ENCODE results near the gene ENO1. TPM values are rescaled to one million over a fixed set of nuclear protein-coding genes. Genes with fewer than 3 reads are reported as not detected.

ENO1 gene
- total and polyA plus RNA-seq, 10 of the 15 experiments (the other 5 are each of a cell fraction or from before 2014, with no cell fraction given): 1,850 to 4,219 (median 2,331) TPM

GRCh38 chr1:8860738-8861516 is 17.6 kb downstream of the ENO1 start:
- 81% methylated on average over 21 of the region's 21 CpGs for WGBS (ENCODE audit: insufficient coverage, insufficient replicate concordance, low lambda C conversion rate, missing lambda C conversion rate)
- Histone ChIP-seq H3K9me3 (replicated peaks; ENCODE audit: control insufficient read depth, insufficient read depth, low read length) (no peaks in the 10 kb centered on the region; the same call in 2 of the 3 replicates), H3K27ac (ENCODE audit: control insufficient read depth, insufficient read depth) (no peak overlapping the region), H3K36me3 (ENCODE audit: control insufficient read depth in 2 of 2, insufficient read depth in 2 of 2, low read length in 1 of 2) (peaks cover 50 to 64% of the 10 kb centered on the region in 2 experiments), H4K20me1 (ENCODE audit: control insufficient read depth, insufficient read depth) (peaks cover 26% of the 10 kb centered on the region), H3K4me2 (ENCODE audit: control insufficient read depth, insufficient read depth) (no peak overlapping the region), H2AFZ (ENCODE audit: control insufficient read depth, low read depth, low read length) (no peak overlapping the region), H3K4me1 (ENCODE audit: control insufficient read depth, insufficient read depth, low read length) (no peaks in the 10 kb centered on the region), H3K79me2 (ENCODE audit: control insufficient read depth, insufficient read depth, low read length) (peaks cover 7% of the 10 kb centered on the region), H3K9ac (ENCODE audit: control insufficient read depth, insufficient read depth, low read length) (no peak overlapping the region), H3K27me3 (replicated peaks in 1 of 2; ENCODE audit: control insufficient read depth in 2 of 2, insufficient read depth in 2 of 2, low read length in 1 of 2) (no peaks in the 10 kb centered on the region), H3K4me3 (no peak overlapping the region)
- DNase-seq (ENCODE audit: low read depth, low spot score) (no peak), FAIRE-seq (no peak), ATAC-seq (no peak)
- SMC1A ChIA-PET (ENCODE audit: uncharacterized antibody, unreplicated experiment): interaction anchor here (0.8 to 6.8 kb wide), 4 partner anchors 11 to 17 kb away, joined by 3 to 31 read pairs (median 4); partner anchors contain the start of gene ENO1
- BruUV-seq (replicated peaks): TSS peak; percentile 49
- in situ Hi-C loops (cut with MboI): no loop called here
- POLR2A ChIA-PET: interaction anchor here (0.5 to 1.6 kb wide), 4 partner anchors 13 to 50 kb away, joined by 3 to 5 read pairs (median 4); partner anchors contain the start of gene RERE
- RAD21 ChIA-PET (ENCODE audit: unreplicated experiment): interaction anchor here (0.9 to 1.0 kb wide), 2 partner anchors 26 to 144 kb away, joined by 3 read pairs; no protein-coding TSS in a partner anchor
- CTCF ChIA-PET: interaction anchor here (0.6 to 4.4 kb wide), 18 partner anchors 8 to 290 kb away, joined by 3 to 52 read pairs (median 4); no protein-coding TSS in a partner anchor
- TF ChIP-seq POLR2AphosphoS2 (IDR thresholded peaks at IDR 0.05; ENCODE audit: low read depth, low read length): peak; percentile 25; the same call in 1 of the 2 replicates
- TF ChIP-seq RAD21 (IDR thresholded peaks at IDR 0.05; ENCODE audit: insufficient read depth, low read depth, low read length): no peak
- intact Hi-C loops (cut with micrococcal nuclease; ENCODE audit: unreplicated experiment): loop anchor here (5.0 kb wide), 1 partner anchor 126 kb away; no protein-coding TSS in a partner anchor

All from GM12878 (cell line).